Thoracic aorta (tissue), 2 donors: ENCODE results near the gene RBM12. TPM values are rescaled to one million over a fixed set of nuclear protein-coding genes. Genes with fewer than 3 reads are reported as not detected.

Experiments
- ATAC-seq: fragments of 150-250 bp; one replicate; pipeline ENCODE4 v1.8.0; 2017; ENCODE audit warnings: low read depth; ENCODE audit not compliant: insufficient number of reproducible peaks, low FRiP score
- DNase-seq: peaks from one replicate; pipeline ENCODE4 v3.0.0-alpha.2; 2020; ENCODE audit warnings: low spot score
- H3K27ac ChIP-seq, 2 donors: fragments of 200-600 bp; sonication (generic); 1 replicate in 1 of 2; 2 replicates in 1 of 2; pipeline ENCODE4 v1.5.1; 2016; ENCODE audit warnings: mild to moderate bottlenecking in 2 of 2, moderate library complexity in 2 of 2
- H3K27me3 ChIP-seq: fragments of 200-600 bp; sonication (generic); replicated peaks from 2 replicates; pipeline ENCODE4 v1.6.0; 2016; ENCODE audit warnings: mild to moderate bottlenecking; ENCODE audit not compliant: insufficient read depth
- H3K36me3 ChIP-seq: fragments of 200-600 bp; sonication (generic); one replicate; pipeline ENCODE4 v1.5.1; 2016
- H3K4me1 ChIP-seq, 2 donors: fragments of 200-600 bp; sonication (generic); 1 replicate in 1 of 2; 2 replicates in 1 of 2; pipeline versions ENCODE4 v1.5.1 to v1.6.0; 2016; ENCODE audit warnings: low read depth in 2 of 2, mild to moderate bottlenecking in 1 of 2; ENCODE audit not compliant: control insufficient read depth in 1 of 2
- H3K4me3 ChIP-seq: fragments of 200-600 bp; sonication (generic); 2 replicates; pipeline ENCODE4 v1.5.1; 2016; ENCODE audit warnings: mild to moderate bottlenecking
- H3K9me3 ChIP-seq: fragments of 200-600 bp; sonication (generic); 2 replicates; pipeline ENCODE4 v1.5.1; 2016
- total RNA-seq, 2 donors: library from RNA; depleted of rRNA; stranded (reverse); fragments of >200 nt; gene quantifications; one replicate each; pipeline versions ENCODE4 v1.1.0 to v1.2.3, GENCODE V29; 2016
- TF ChIP-seq, protein P1 (sequence below): fragments of 200-600 bp; sonication (generic); IDR thresholded peaks from one replicate; pipeline ENCODE4 v1.5.1; 2019; ENCODE audit warnings: antibody characterized with exemption

The RBM12 gene
- total RNA-seq, 2 donors from 2014 or later = 21.7 to 43.4 TPM

DNA sequence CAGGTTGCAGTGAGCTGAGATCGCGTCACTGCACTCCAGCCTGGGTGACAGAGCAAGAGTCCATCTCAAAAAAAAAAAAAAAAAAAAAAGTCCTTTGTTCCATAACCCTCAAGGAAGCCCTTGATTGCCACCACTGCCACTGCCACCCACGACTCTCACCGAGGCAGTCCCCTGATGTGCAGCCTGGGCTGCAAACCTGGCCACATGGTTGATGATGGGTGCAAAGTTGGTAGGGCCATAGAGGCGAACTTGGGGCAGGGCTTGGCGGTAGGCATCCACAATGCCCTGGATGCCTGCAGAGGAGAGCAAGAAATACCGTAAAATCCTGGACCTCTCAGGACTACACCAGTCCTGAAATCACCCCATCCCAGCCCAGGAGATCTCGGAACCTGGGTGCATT is 37.6 kb downstream of the RBM12 start:
- H3K4me1 ChIP-seq = no peaks in the 10 kb centered on the region
- no peak overlapping the region for H3K4me3 ChIP-seq
- no peaks in the 10 kb centered on the region for H3K9me3 ChIP-seq
- H3K36me3 ChIP-seq = peaks cover 55% of the 10 kb centered on the region
- no peaks in the 10 kb centered on the region for H3K27me3 ChIP-seq
- DNase-seq = no peak
- H3K27ac ChIP-seq = no peak overlapping the region
- TF ChIP-seq, protein P1, sequence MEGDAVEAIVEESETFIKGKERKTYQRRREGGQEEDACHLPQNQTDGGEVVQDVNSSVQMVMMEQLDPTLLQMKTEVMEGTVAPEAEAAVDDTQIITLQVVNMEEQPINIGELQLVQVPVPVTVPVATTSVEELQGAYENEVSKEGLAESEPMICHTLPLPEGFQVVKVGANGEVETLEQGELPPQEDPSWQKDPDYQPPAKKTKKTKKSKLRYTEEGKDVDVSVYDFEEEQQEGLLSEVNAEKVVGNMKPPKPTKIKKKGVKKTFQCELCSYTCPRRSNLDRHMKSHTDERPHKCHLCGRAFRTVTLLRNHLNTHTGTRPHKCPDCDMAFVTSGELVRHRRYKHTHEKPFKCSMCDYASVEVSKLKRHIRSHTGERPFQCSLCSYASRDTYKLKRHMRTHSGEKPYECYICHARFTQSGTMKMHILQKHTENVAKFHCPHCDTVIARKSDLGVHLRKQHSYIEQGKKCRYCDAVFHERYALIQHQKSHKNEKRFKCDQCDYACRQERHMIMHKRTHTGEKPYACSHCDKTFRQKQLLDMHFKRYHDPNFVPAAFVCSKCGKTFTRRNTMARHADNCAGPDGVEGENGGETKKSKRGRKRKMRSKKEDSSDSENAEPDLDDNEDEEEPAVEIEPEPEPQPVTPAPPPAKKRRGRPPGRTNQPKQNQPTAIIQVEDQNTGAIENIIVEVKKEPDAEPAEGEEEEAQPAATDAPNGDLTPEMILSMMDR = no peak
- no peak for ATAC-seq

DNA sequence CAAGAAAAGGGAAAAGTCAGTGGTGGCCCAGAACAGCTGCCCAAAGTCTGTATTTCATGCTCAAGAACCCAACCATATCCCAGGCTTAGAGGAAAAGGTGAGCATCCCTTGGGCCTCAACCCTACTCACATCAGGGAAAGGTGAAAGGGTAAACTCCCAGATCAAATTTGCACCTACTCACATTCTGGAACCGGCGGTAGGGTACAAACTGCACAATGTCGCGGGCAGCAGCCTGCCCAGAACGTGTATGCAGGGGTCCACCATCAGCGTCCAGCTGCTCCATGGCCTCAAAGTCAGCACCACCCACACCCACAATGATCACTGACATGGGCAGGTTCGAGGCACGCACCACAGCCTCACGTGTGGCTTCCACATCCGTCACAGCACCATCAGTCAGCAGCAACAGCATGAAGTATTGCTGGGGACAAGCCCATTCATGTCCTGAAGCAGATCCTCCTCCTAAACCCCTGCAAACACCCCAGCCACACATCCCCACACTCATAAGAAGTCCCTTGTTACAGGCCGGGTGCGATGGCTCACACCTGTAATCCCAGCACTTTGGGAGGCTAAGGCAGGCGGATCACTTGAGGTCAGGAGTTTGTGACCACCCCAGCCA is 38.2 kb downstream of the RBM12 start:
- no peak overlapping the region for H3K27ac ChIP-seq
- no peaks in the 10 kb centered on the region for H3K4me1 ChIP-seq
- no peak for DNase-seq
- no peaks in the 10 kb centered on the region for H3K27me3 ChIP-seq
- H3K36me3 ChIP-seq = peaks cover 57% of the 10 kb centered on the region
- no peak overlapping the region for H3K4me3 ChIP-seq
- no peak for ATAC-seq
- H3K9me3 ChIP-seq = no peaks in the 10 kb centered on the region
- TF ChIP-seq, protein P1 = no peak

- H3K4me3 ChIP-seq = no peak overlapping the region
- ATAC-seq (no peak), DNase-seq (no peak)
- H3K9me3 ChIP-seq = no peaks in the 10 kb centered on the region
- TF ChIP-seq, protein P1 = no peak
- no peaks in the 10 kb centered on the region for H3K4me1 ChIP-seq
- H3K27ac ChIP-seq = no peak overlapping the region
- H3K36me3 ChIP-seq = peaks cover 56% of the 10 kb centered on the region
- no peaks in the 10 kb centered on the region for H3K27me3 ChIP-seq
Observed at GRCh38 chr20:35625584-35626385, 38.9 kb downstream of the RBM12 start.

DNA sequence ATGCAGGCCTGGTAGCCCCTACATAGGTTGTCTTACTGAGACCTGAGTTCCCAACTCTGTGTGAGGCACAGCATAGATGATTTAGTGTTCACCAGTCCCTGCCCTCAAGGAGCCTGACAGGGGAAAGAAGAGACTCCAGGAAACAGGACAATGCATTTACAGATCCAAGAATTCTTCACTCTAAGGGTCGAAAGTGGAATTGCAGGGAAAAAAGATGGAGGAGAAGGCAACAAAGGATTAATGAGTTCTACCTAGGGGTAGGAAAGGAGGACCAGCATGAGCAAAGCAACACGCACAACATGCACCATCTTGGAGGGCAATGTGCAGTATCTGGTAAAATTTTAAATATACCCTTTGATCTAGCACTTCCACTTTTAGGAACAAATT is 43.1 kb downstream of the RBM12 start:
- TF ChIP-seq, protein P1 = no peak
- DNase-seq (no peak), ATAC-seq (no peak)
- no peak overlapping the region for H3K27ac ChIP-seq
- H3K9me3 ChIP-seq = no peaks in the 10 kb centered on the region
- peaks cover 11 to 28% of the 10 kb centered on the region in 2 donors for H3K4me1 ChIP-seq
- H3K27me3 ChIP-seq = no peaks in the 10 kb centered on the region
- H3K4me3 ChIP-seq = no peak overlapping the region
- H3K36me3 ChIP-seq = peaks cover 25% of the 10 kb centered on the region

DNA sequence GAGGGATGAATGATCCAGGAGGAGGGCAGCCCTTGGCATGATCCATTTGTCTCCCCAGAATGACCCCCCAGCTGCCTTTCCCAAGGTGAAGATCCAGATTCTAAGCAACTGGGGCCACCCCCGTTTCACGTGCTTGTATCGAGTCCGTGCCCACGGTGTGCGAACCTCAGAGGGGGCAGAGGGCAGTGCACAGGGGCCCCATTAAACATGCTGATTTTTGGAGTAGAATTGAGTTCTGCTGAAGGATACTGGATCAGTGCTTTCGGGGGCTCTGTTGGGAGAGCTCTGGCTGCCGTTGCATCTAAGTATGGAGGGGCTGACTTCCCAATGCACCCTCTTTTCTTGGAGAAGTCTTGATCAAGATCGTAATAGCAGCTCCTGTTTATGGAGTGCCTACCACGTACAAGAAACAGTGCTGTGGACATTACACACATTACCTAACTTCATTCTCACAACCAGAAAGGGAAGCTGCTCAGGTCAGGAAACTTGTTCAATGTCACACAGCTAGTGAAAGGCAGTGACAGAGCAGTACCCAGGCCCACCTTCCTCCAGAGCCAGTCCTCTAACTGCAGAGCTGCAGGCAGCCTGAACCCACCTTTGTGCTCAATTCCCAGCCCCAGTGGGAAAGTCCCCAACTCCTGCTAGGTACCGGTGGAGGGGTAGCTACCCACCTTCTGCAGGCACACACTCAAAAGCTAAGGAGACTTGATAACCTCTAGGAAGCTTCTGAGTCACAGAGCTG is 43.7 kb downstream of the RBM12 start:
- H3K9me3 ChIP-seq = no peaks in the 10 kb centered on the region
- no peaks in the 10 kb centered on the region for H3K27me3 ChIP-seq
- no peak overlapping the region for H3K27ac ChIP-seq
- no peak overlapping the region for H3K4me3 ChIP-seq
- peaks cover 11 to 28% of the 10 kb centered on the region in 2 donors for H3K4me1 ChIP-seq
- peaks cover 20% of the 10 kb centered on the region for H3K36me3 ChIP-seq
- no peak for DNase-seq
- no peak for ATAC-seq
- TF ChIP-seq, protein P1 = no peak
